Measurements from ENCODE around the gene GIT1.

Gene GIT1

DNA sequence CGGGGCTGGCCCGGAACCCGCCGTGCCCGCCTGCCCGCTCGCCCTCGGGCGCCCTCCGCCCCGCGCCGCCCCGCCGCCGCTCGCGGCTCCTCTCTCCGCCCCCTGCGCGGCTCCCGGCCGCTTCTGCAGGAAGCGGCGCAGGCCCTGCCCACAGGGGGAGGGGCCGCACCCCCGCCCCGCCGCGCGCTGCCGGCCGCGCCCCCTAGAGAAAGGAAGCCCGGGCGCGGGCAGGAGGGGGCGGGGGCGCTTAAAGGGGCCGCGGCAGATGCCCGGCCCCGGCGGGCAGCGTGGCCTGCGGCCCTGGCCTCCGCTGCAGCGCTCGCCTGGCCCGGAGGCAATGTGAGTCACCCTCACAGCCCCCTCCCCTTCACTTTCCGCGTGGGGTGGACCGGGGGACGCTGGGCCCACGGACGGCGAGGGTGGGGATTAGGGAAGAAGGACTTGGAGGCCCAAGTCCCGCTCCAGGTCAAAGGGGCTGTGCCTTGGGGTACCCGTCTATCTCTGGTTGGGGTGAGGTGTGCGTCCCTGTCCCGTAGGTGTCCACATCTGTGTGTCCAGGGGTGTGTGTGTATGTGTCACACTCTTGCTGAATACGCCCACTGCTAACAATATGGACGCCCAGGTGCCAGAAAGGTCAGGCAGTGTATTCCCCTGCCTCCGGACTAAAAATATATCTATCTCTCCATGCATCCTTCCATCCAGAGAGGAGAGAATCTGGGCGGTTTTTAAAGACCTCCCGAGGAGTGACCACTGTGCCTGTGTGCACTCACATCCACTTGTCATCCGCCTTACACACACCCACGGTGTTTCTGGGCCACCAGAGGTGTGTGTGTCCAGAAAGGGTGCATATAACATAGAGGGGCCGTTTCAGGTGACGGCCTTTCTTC lies at the start of gene GIT1:
Gene GIT1, minus strand, starts transcription at position 125 of the 887 bp plus-strand sequence. CDS start 270 bp downstream, outside the sequence.
- H3K4me3 Mint-ChIP-seq: peak within 1 kb of the TSS; percentile 90

DNA sequence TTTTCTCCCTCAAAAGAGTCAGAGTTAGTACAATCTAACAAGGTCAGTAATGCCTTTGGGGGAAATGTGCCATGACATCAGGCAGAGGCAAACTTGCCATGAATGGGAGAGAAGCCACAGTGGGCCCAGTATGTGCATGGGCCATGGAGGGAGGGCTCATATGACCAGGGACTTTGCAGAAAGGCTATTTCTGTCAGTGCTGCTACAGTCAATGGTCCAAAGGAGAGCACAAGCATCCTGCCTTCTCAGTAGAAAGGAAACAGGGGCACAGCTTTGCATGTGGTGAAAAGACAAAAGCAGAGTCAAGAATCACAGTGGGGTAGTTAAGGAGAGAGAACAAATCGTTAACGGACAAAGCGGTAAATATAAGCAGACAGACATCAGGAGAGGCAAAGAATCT lies 44.4 kb upstream of the GIT1 start:
- DNase-seq (ENCODE audit: low spot score in 2 of 2) (no peak), ATAC-seq (no peak)
- Mint-ChIP-seq H3K27ac (peak overlapping the region; percentile 30), H3K36me3 (peaks cover 80% of the 10 kb centered on the region), H3K4me1 (peaks cover 18% of the 10 kb centered on the region), H3K4me3 (no peak overlapping the region), H3K9me3 (no peaks in the 10 kb centered on the region)

More for the DNA sequence above, at the start of gene GIT1:
- Mint-ChIP-seq H3K9me3 (no peaks in the 10 kb centered on the region), H3K27ac (peak within 1 kb of the TSS; percentile 90), H3K36me3 (no peaks in the 10 kb centered on the region), H3K4me1 (peaks cover 79% of the 10 kb centered on the region)
- peak; percentile 80 for ATAC-seq
- peak; percentile 75 to 87 for DNase-seq (ENCODE audit: low spot score in 2 of 2)

DNA sequence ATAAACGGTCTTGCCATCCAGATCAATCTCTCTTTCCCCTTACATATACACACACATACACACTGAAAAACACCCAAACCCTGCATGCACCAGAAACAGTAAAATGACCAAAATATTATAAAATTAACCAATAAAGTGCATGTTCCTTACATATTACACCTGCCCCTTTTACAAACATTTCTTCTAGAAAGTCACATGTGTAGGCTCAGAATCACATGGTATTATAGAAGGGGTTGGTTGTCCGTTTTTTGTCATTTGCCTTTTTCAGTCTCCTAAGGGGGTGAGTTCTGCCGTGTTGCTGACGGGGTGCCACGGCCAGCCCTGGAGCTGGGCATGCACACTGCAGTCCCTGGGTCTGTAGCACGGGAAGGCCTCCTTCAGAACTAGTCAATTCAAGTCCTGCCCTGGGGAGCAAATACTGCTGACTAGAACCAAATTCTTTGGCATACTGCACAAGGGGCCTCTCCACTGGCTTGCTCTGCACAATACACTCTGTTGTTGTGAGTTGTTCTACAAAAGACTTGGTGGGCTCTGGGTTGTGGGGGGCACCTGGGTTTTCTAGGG lies 41.3 kb upstream of the GIT1 start:
- peaks cover 32% of the 10 kb centered on the region for H3K4me1 Mint-ChIP-seq
- H3K9me3 Mint-ChIP-seq: no peaks in the 10 kb centered on the region
- no peak for DNase-seq (ENCODE audit: low spot score in 2 of 2)
- peak overlapping the region; percentile 30 for H3K27ac Mint-ChIP-seq
- H3K4me3 Mint-ChIP-seq: no peak overlapping the region
- H3K36me3 Mint-ChIP-seq: peaks cover 76% of the 10 kb centered on the region
- ATAC-seq: no peak

GRCh38 chr17:29629839-29630238 lies 40.4 kb upstream of the GIT1 start:
- Mint-ChIP-seq H3K4me3 (no peak overlapping the region), H3K36me3 (peaks cover 76% of the 10 kb centered on the region)
- ATAC-seq: no peak

DNA sequence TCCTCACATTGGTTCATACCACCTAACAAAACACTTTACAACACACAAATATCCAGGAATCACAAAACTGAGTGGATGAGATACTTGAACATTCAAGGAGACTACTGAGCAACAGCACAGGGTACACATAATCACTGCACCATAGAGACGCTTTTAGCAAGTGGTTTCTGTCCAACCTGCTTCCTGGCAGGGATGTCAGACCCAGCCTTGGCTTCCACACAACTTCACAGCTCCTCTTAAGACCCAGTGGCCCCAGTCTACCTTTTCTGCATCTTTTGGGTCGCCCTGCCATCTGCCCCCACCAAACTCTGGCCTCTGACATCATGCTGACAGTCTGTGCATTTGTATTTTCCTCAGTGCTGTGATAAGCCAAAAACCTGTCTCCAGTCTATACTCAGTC lies 39.2 kb upstream of the GIT1 start:
- no peak overlapping the region for H3K4me3 Mint-ChIP-seq
- peaks cover 46% of the 10 kb centered on the region for H3K4me1 Mint-ChIP-seq

More at GRCh38 chr17:29629839-29630238, 40.4 kb upstream of the GIT1 start:
- Mint-ChIP-seq H3K27ac (peak overlapping the region; percentile 84), H3K4me1 (peaks cover 40% of the 10 kb centered on the region), H3K9me3 (no peaks in the 10 kb centered on the region)
- DNase-seq (ENCODE audit: low spot score in 2 of 2): no peak

GRCh38 chr17:29627951-29628350 lies 38.5 kb upstream of the GIT1 start:
- Mint-ChIP-seq H3K9me3 (no peaks in the 10 kb centered on the region), H3K4me3 (no peak overlapping the region), H3K4me1 (peaks cover 53% of the 10 kb centered on the region), H3K27ac (peak overlapping the region; percentile 84), H3K36me3 (peaks cover 70% of the 10 kb centered on the region)
- DNase-seq (ENCODE audit: low spot score in 2 of 2): no peak
- ATAC-seq: no peak

More for the DNA sequence above, 39.2 kb upstream of the GIT1 start:
- Mint-ChIP-seq H3K9me3 (no peaks in the 10 kb centered on the region), H3K27ac (peak overlapping the region; percentile 84), H3K36me3 (peaks cover 72% of the 10 kb centered on the region)
- DNase-seq (ENCODE audit: low spot score in 2 of 2) (no peak), ATAC-seq (no peak)

DNA sequence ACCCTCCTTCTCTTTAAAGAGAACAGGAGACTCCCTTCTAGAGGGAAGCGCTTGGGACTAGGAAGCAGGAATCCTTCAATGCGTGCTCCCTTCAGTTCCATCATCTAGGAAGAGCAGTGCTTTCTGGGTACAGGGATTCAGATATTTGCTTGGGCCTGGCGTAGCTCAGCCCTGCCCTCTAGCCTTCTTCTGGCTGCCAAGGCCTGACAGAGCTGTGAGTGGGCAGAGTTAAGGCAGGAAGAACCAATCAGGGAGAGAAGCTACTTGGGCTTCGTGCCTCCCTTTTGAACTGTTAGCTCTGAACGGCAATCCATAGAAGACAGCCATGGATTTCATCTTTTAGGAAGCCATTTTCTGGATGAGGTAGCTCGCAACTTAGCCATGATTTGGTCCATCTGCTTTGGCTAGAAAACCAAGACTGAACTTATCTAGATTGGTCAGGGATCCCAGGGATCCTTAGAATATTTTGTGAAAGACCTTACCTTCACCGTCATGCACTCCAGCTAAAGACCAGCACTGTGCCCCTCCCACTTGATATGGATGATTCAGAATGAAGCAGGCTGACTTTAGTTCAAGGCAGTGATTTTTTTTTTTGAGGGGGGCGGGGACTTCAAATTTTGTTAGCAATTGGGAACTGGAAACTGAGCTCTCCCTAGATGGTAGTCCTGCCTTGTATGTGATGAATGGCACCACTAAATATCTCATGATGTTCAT lies 35.7 kb upstream of the GIT1 start:
- DNase-seq (ENCODE audit: low spot score in 2 of 2): no peak
- Mint-ChIP-seq H3K36me3 (peaks cover 52% of the 10 kb centered on the region), H3K9me3 (no peaks in the 10 kb centered on the region)

DNA sequence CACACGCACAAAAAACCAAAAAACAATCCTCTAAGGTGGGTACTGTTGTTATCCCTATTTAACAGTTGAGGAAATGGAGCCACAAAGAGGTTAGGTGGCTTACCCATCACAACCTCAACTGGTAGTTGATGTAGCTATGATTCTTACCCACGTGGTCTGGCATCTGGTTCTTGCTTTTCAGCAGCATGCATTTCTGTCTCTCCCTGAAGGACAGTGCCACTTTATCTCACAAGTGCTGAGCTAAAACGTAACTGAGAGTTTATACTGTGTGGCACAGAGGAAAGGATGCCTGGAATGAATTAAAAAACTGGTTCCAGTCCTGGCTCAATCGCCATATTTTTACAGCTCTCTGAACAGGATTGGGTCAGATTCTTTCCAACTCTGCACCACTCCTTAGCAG lies 35.1 kb upstream of the GIT1 start:
- Mint-ChIP-seq H3K9me3 (no peaks in the 10 kb centered on the region), H3K36me3 (peaks cover 46% of the 10 kb centered on the region), H3K4me1 (peaks cover 58% of the 10 kb centered on the region), H3K27ac (peak overlapping the region; percentile 43), H3K4me3 (no peak overlapping the region)
- ATAC-seq: peak; percentile 64
- no peak for DNase-seq (ENCODE audit: low spot score in 2 of 2)

More for the DNA sequence above, 35.7 kb upstream of the GIT1 start:
- no peak for ATAC-seq
- Mint-ChIP-seq H3K4me1 (peaks cover 64% of the 10 kb centered on the region), H3K4me3 (no peak overlapping the region), H3K27ac (peak overlapping the region; percentile 84)

- Mint-ChIP-seq H3K4me3 (peak overlapping the region; percentile 72), H3K27ac (peak overlapping the region; percentile 64), H3K4me1 (peaks cover 46% of the 10 kb centered on the region), H3K9me3 (no peaks in the 10 kb centered on the region), H3K36me3 (peaks cover 34% of the 10 kb centered on the region)
- ATAC-seq (no peak), DNase-seq (ENCODE audit: low spot score in 2 of 2) (no peak)
These were observed 33.8 kb upstream of the GIT1 start for GRCh38 chr17:29623283-29623647.

GRCh38 chr17:29622337-29623282 lies 33.2 kb upstream of the GIT1 start, which contains the start of gene CORO6:
CORO6 (minus strand) TSS chr17:29622912; CDS start chr17:29621421, 1,491 bp downstream.
- Mint-ChIP-seq H3K9me3 (no peaks in the 10 kb centered on the region), H3K4me1 (peaks cover 44% of the 10 kb centered on the region), H3K27ac (peak within 1 kb of the TSS; percentile 64), H3K36me3 (peaks cover 35% of the 10 kb centered on the region), H3K4me3 (peak within 1 kb of the TSS; percentile 72)
- ATAC-seq (peak; percentile 51), DNase-seq (ENCODE audit: low spot score in 2 of 2) (peak; percentile 53 to 77)

- H3K27ac Mint-ChIP-seq: no peak overlapping the region
- H3K4me3 Mint-ChIP-seq: peak overlapping the region; percentile 72
These were observed 32.3 kb upstream of the GIT1 start for GRCh38 chr17:29621751-29622194.

GRCh38 chr17:29620779-29621500 lies 31.5 kb upstream of the GIT1 start:
- DNase-seq (ENCODE audit: low spot score in 2 of 2): no peak
- ATAC-seq: no peak
- Mint-ChIP-seq H3K4me1 (peaks cover 57% of the 10 kb centered on the region), H3K4me3 (no peak overlapping the region), H3K36me3 (peaks cover 33% of the 10 kb centered on the region), H3K27ac (no peak overlapping the region), H3K9me3 (no peaks in the 10 kb centered on the region)

More at GRCh38 chr17:29621751-29622194, 32.3 kb upstream of the GIT1 start:
- Mint-ChIP-seq H3K9me3 (no peaks in the 10 kb centered on the region), H3K36me3 (peaks cover 36% of the 10 kb centered on the region), H3K4me1 (peaks cover 50% of the 10 kb centered on the region)
- no peak for DNase-seq (ENCODE audit: low spot score in 2 of 2)
- no peak for ATAC-seq

GRCh38 chr17:29620271-29620670 lies 30.8 kb upstream of the GIT1 start:
- peaks cover 57% of the 10 kb centered on the region for H3K4me1 Mint-ChIP-seq
- no peaks in the 10 kb centered on the region for H3K9me3 Mint-ChIP-seq
- H3K4me3 Mint-ChIP-seq: no peak overlapping the region
- no peak overlapping the region for H3K27ac Mint-ChIP-seq
- peaks cover 33% of the 10 kb centered on the region for H3K36me3 Mint-ChIP-seq
- ATAC-seq (no peak), DNase-seq (ENCODE audit: low spot score in 2 of 2) (no peak)

DNA sequence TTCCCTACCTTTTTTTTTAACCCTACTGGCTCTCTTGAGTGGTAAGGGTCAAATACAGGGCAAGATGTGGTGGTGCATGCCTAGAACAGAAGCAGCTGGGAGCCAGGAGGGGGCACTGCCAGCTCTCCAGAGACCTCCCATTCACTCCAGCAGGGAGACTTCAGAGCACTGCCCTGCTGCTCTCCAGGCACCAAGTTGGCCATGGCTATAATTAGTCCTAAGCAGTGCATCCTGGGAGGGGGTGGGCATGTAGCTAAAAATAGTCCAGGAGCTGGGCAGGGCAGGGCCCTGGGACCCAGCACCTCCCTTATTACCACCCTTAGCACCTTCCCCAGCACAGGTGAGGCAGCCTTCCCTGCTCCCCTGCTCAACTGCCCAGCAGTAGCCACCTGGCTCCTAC lies 29.8 kb upstream of the GIT1 start:
- peaks cover 58% of the 10 kb centered on the region for H3K4me1 Mint-ChIP-seq
- H3K4me3 Mint-ChIP-seq: no peak overlapping the region
- H3K36me3 Mint-ChIP-seq: peaks cover 28% of the 10 kb centered on the region
- DNase-seq (ENCODE audit: low spot score in 2 of 2): no peak
- no peaks in the 10 kb centered on the region for H3K9me3 Mint-ChIP-seq
- ATAC-seq: no peak
- no peak overlapping the region for H3K27ac Mint-ChIP-seq
